ENCODE measurements around the gene TMEM254. TPM values are rescaled to one million over a fixed set of nuclear protein-coding genes. Genes with fewer than 3 reads are reported as not detected.

Gene TMEM254
- total and polyA plus RNA-seq, 9 of the 15 experiments (the other 6 are each of a cell fraction or from before 2014, with no cell fraction given), result 0.59 to 4.7 (median 1.9) TPM

DNA sequence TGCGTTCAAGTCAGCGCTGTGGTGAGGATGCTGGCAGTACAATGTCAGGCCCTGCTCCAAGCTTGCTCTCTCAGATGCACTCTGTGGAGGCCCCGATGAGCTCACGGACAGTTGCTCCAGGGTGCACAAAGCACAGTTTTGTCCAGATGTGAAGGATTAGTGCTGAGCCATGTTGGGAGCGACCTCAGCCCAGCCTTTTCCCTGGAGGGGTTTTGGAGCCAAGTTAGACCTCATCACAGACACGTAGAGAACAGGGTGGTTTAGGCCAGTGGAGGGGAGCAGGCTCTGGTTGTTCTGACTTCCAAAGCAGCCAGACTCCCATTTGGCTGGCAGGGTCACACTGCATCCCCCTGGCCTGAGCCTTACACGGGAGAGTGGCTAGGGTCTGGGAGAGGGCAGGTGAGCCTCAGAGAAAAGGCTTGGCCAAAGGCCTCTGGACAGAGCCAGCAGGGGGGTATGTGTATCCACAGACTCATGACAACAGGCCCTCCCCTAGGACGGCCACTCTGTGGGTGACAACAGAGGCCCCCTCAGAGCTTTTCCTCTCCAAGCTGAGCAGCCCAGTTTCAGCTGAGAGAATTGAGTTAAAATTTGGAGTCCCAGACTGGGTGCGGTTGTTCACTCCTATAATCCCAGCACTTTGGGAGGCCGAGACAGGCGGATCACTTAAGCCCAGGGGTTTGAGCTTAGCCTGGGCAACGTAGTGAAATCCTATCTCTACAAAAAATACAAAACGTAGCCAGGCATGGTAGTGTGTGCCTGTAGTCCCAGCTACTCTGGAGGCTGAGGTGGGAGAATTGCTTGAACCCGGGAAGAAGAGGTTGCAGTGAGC is 58.8 kb downstream of the TMEM254 start (continued):
- TF ChIP-seq CEBPZ (IDR thresholded peaks at IDR 0.05; ENCODE audit: borderline replicate concordance, low read depth, low read length) (no peak), ZNF41 (CRISPR knock-in tag; conservative IDR thresholded peaks at IDR 0.05) (no peak), SIN3B (IDR thresholded peaks at IDR 0.05; ENCODE audit: low read depth) (no peak), HMBOX1 (IDR thresholded peaks at IDR 0.05) (no peak)
- TF ChIP-seq, protein P1, sequence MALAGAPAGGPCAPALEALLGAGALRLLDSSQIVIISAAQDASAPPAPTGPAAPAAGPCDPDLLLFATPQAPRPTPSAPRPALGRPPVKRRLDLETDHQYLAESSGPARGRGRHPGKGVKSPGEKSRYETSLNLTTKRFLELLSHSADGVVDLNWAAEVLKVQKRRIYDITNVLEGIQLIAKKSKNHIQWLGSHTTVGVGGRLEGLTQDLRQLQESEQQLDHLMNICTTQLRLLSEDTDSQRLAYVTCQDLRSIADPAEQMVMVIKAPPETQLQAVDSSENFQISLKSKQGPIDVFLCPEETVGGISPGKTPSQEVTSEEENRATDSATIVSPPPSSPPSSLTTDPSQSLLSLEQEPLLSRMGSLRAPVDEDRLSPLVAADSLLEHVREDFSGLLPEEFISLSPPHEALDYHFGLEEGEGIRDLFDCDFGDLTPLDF (CRISPR knock-in tag; IDR thresholded peaks at IDR 0.05), result no peak
